SK-N-SH treated with all-trans-retinoic acid at 6 μM for 48 hours (cell line): ENCODE data around the gene SLC22A2.

ENCODE experiments used
- ATAC-seq: fragments of 200-7000 bp; cut with Tn5 transposase; 3 replicates; pipeline ENCODE4 v1.9.1; 2020; ENCODE audit warnings: mild to moderate bottlenecking, moderate library complexity
- ARNTL ChIP-seq: fragments of 450-650 bp; formaldehyde crosslinking; IDR thresholded peaks from 2 replicates; pipeline ENCODE4 v1.5.0; 2020; ENCODE audit warnings: low read depth, mild to moderate bottlenecking, moderate library complexity, borderline replicate concordance
- BACH2 ChIP-seq: fragments of 250-450 bp; sonication (Bioruptor Pico); IDR thresholded peaks from 2 replicates; pipeline ENCODE4 v1.9.0; 2021; ENCODE audit warnings: mild to moderate bottlenecking, borderline replicate concordance
- CREB5 ChIP-seq: fragments of 250-450 bp; sonication (Bioruptor Pico); IDR thresholded peaks from 2 replicates; pipeline ENCODE4 v1.5.1; 2020; ENCODE audit warnings: low read depth, mild to moderate bottlenecking, moderate library complexity
- CSDC2 ChIP-seq: fragments of 250-450 bp; sonication (Bioruptor Pico); IDR thresholded peaks from 2 replicates; pipeline ENCODE4 v1.5.0; 2020; ENCODE audit warnings: mild to moderate bottlenecking, moderate library complexity
- CSRNP3 ChIP-seq: fragments of 250-450 bp; sonication (Bioruptor Pico); IDR thresholded peaks from 2 replicates; pipeline ENCODE4 v1.5.1; 2021; ENCODE audit warnings: mild to moderate bottlenecking, moderate library complexity
- ESRRG ChIP-seq: fragments of 250-450 bp; sonication (Bioruptor Pico); IDR thresholded peaks from 2 replicates; pipeline ENCODE4 v1.6.1; 2021; ENCODE audit warnings: mild to moderate bottlenecking
- POU6F1 ChIP-seq: fragments of 250-450 bp; sonication (Bioruptor Pico); IDR thresholded peaks from 2 replicates; pipeline ENCODE4 v1.8.0; 2021; ENCODE audit warnings: low read depth, mild to moderate bottlenecking, moderate library complexity, borderline replicate concordance
- PPARA ChIP-seq: fragments of 250-450 bp; sonication (Bioruptor Pico); IDR thresholded peaks from 2 replicates; pipeline ENCODE4 v1.5.0; 2020; ENCODE audit warnings: mild to moderate bottlenecking, borderline replicate concordance
- SNAI2 ChIP-seq: fragments of 250-450 bp; sonication (Bioruptor Pico); IDR thresholded peaks from 2 replicates; pipeline ENCODE4 v1.5.0; 2020; ENCODE audit warnings: mild to moderate bottlenecking, moderate library complexity
- TCF4 ChIP-seq: fragments of 250-450 bp; sonication (Bioruptor Pico); IDR thresholded peaks from 2 replicates; pipeline ENCODE4 v1.8.0; 2021; ENCODE audit warnings: mild to moderate bottlenecking, moderate library complexity, borderline replicate concordance
- TOX ChIP-seq: fragments of 250-450 bp; sonication (Bioruptor Pico); IDR thresholded peaks from 2 replicates; pipeline ENCODE4 v1.8.0; 2021; ENCODE audit warnings: mild to moderate bottlenecking, moderate library complexity, borderline replicate concordance
- TSHZ2 ChIP-seq: fragments of 250-450 bp; sonication (Bioruptor Pico); IDR thresholded peaks from 2 replicates; pipeline ENCODE4 v1.5.0; 2020; ENCODE audit warnings: mild to moderate bottlenecking, moderate library complexity
- ZC3H10 ChIP-seq: fragments of 250-450 bp; sonication (Bioruptor Pico); IDR thresholded peaks from 2 replicates; pipeline ENCODE4 v1.5.1; 2021; ENCODE audit warnings: mild to moderate bottlenecking, moderate library complexity
- ZFP3 ChIP-seq: fragments of 250-450 bp; sonication (Bioruptor Pico); IDR thresholded peaks from 2 replicates; pipeline ENCODE4 v1.5.0; 2020; ENCODE audit warnings: mild to moderate bottlenecking, moderate library complexity
- ZFP30 ChIP-seq: fragments of 450-650 bp; formaldehyde crosslinking; IDR thresholded peaks from 2 replicates; pipeline ENCODE4 v1.5.0; 2022; ENCODE audit warnings: mild to moderate bottlenecking, moderate library complexity
- ZNF565 ChIP-seq: fragments of 450-650 bp; formaldehyde crosslinking; conservative IDR thresholded peaks from 2 replicates; pipeline ENCODE4 v1.5.0; 2020; ENCODE audit warnings: low read depth, mild to moderate bottlenecking, moderate library complexity
- ZNF70 ChIP-seq: fragments of 450-650 bp; formaldehyde crosslinking; IDR thresholded peaks from 2 replicates; pipeline ENCODE4 v1.5.0; 2020; ENCODE audit warnings: mild to moderate bottlenecking, moderate library complexity
- ZNF8 ChIP-seq: fragments of 450-650 bp; formaldehyde crosslinking; IDR thresholded peaks from 2 replicates; pipeline ENCODE4 v1.5.0; 2020; ENCODE audit warnings: mild to moderate bottlenecking, moderate library complexity
- TF ChIP-seq, protein P1 (sequence below): fragments of 250-450 bp; sonication (Bioruptor Pico); IDR thresholded peaks from 2 replicates; pipeline ENCODE4 v1.8.0; 2020; ENCODE audit warnings: mild to moderate bottlenecking, moderate library complexity, borderline replicate concordance

Gene SLC22A2

GRCh38 chr6:160278311-160278710, 19.7 kb upstream of the SLC22A2 start (continued):
- no peak for TF ChIP-seq CREB5 (CRISPR knock-in tag)
- TF ChIP-seq TOX (CRISPR knock-in tag): no peak
- TF ChIP-seq BACH2 (CRISPR knock-in tag): no peak
- TF ChIP-seq ZNF565 (CRISPR knock-in tag): no peak
- TF ChIP-seq ZNF8 (CRISPR knock-in tag): no peak
- no peak for TF ChIP-seq CSRNP3 (CRISPR knock-in tag)
- TF ChIP-seq ARNTL (CRISPR knock-in tag): no peak

DNA sequence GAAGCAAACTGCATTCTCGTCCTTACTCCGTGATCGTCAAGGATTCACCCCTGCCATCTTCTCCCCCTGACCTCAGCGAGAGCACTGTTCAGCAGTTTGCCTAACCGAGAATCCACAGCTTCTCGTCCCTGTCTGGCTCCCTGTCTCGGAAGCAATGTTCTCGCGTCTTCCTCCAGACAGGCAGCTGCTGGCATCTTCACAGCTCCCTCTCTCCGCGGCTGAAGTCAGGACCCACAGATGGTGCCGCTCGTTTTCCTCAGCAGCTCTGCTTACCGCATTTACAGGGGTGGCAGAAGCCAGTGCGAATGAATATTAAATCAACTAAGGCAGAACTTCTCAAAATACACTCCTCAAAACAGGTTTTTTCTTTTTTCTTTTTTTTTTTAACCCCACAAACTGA, 18.9 kb upstream of the SLC22A2 start:
- no peak for TF ChIP-seq TOX (CRISPR knock-in tag)
- TF ChIP-seq TCF4: no peak
- TF ChIP-seq CSRNP3 (CRISPR knock-in tag): no peak
- TF ChIP-seq TSHZ2 (CRISPR knock-in tag): no peak
- no peak for TF ChIP-seq ARNTL (CRISPR knock-in tag)
- TF ChIP-seq POU6F1: no peak
- TF ChIP-seq BACH2 (CRISPR knock-in tag): no peak
- no peak for ATAC-seq

DNA sequence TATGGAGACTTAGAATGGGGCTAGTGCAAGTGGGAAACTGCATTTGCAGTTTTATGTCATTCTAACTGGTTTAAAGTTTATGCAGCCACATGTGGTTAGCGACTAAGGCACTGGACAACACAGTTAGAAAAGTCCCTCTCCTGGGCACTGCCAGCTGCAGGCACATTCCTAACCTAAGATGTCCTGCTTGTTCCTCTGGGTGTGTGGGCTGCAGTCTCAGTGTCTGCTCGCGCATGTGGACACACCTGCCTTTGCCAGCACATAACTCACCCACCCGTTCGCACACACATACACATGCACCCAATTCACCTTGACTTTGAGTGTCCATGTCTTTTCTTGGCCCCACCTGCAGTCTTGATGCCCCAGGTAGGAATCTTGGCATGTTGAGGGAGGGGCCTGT, 18.5 kb upstream of the SLC22A2 start:
- no peak for ATAC-seq
- TF ChIP-seq ZFP30 (no peak), CSDC2 (CRISPR knock-in tag) (no peak), ARNTL (CRISPR knock-in tag) (no peak), BACH2 (CRISPR knock-in tag) (no peak), SNAI2 (CRISPR knock-in tag) (no peak), ESRRG (no peak), TOX (CRISPR knock-in tag) (no peak), ZNF70 (CRISPR knock-in tag) (no peak), CREB5 (CRISPR knock-in tag) (no peak), PPARA (CRISPR knock-in tag) (no peak), TSHZ2 (CRISPR knock-in tag) (no peak), TCF4 (no peak), ZNF565 (CRISPR knock-in tag) (no peak), ZFP3 (no peak), ZC3H10 (CRISPR knock-in tag) (no peak)
- TF ChIP-seq, protein P1, sequence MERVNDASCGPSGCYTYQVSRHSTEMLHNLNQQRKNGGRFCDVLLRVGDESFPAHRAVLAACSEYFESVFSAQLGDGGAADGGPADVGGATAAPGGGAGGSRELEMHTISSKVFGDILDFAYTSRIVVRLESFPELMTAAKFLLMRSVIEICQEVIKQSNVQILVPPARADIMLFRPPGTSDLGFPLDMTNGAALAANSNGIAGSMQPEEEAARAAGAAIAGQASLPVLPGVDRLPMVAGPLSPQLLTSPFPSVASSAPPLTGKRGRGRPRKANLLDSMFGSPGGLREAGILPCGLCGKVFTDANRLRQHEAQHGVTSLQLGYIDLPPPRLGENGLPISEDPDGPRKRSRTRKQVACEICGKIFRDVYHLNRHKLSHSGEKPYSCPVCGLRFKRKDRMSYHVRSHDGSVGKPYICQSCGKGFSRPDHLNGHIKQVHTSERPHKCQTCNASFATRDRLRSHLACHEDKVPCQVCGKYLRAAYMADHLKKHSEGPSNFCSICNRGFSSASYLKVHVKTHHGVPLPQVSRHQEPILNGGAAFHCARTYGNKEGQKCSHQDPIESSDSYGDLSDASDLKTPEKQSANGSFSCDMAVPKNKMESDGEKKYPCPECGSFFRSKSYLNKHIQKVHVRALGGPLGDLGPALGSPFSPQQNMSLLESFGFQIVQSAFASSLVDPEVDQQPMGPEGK: no peak
